ENCODE results near the gene PPIP5K2. TPM values are rescaled to one million over a fixed set of nuclear protein-coding genes. Genes with fewer than 3 reads are reported as not detected.

The PPIP5K2 gene
- total and polyA plus RNA-seq, 2 of the 8 experiments (the other 6 are each of a cell fraction or from before 2014, with no cell fraction given): 14.8 to 46.6 TPM

GRCh38 chr5:103119070-103119764 is 884 bp upstream of the PPIP5K2 start:
- no peak overlapping the region for H3K23ac ChIP-seq (ENCODE audit: insufficient read length)
- H3K27me3 ChIP-seq (replicated peaks in 1 of 4; ENCODE audit: control insufficient read depth in 3 of 4, extremely low read depth in 1 of 4, insufficient read depth in 3 of 4, low read length in 3 of 4): no peaks in the 10 kb centered on the region
- H2BK15ac ChIP-seq (ENCODE audit: low read length): no peak overlapping the region
- H3K4me2 ChIP-seq (ENCODE audit: insufficient read depth in 1 of 2, low read depth in 2 of 2, low read length in 2 of 2): peak overlapping the region; percentile 68 to 86
- peaks cover 0 to 58% of the 10 kb centered on the region in 2 experiments; a peak in 2 of 4 replicates for H3K79me2 ChIP-seq (ENCODE audit: control insufficient read depth in 1 of 2, insufficient read depth in 2 of 2, low read length in 2 of 2)
- FAIRE-seq (no peak), DNase-seq (ENCODE audit: low read depth in 1 of 2, low spot score in 2 of 2) (no peak)
- peak overlapping the region; percentile 84 to 96 (median 90) for H3K4me3 ChIP-seq (ENCODE audit: extremely low read depth in 1 of 4, insufficient read depth in 2 of 4, low read depth in 3 of 4, low read length in 4 of 4)
- peak overlapping the region; percentile 36 for H4K5ac ChIP-seq (ENCODE audit: insufficient read length, low read depth, low read length)
- peak overlapping the region; percentile 47; the same call in 1 of the 2 replicates for H4K8ac ChIP-seq (ENCODE audit: extremely low read depth, insufficient read depth, low read length)
- WGBS, 2 experiments (ENCODE audit: extremely low coverage in 1 of 2, insufficient coverage in 1 of 2, insufficient read length in 1 of 2, insufficient replicate concordance in 2 of 2, low coverage in 1 of 2, low lambda C conversion rate in 2 of 2, missing lambda C conversion rate in 1 of 2): 5% methylated on average over 15 of the region's 15 CpGs; no CpG with 5 or more reads in 1 of the 2 experiments
- no peaks in the 10 kb centered on the region for H3K9me3 ChIP-seq (ENCODE audit: insufficient read depth in 2 of 2, low read depth in 1 of 2, low read length in 1 of 2)
- no peak overlapping the region for H2BK12ac ChIP-seq (ENCODE audit: low read depth, low read length)
- no peaks in the 10 kb centered on the region for H3K36me3 ChIP-seq (ENCODE audit: control insufficient read depth in 2 of 4, insufficient read depth in 4 of 4, low read length in 3 of 4)
- ChIA-PET POLR2A (ENCODE audit: partially characterized antibody) (interaction anchor here (0.6 to 2.1 kb wide), 21 partner anchors 10 to 364 kb away, joined by 3 to 10 read pairs (median 4); partner anchors contain the start of genes MACIR and PAM), CTCF (ENCODE audit: partially characterized antibody) (interaction anchor here (0.6 to 2.3 kb wide), 6 partner anchors 20 to 212 kb away, joined by 3 to 8 read pairs (median 4); no protein-coding TSS in a partner anchor)
- peak overlapping the region; percentile 94 to 99 (median 96) for H3K9ac ChIP-seq (replicated peaks in 1 of 4; ENCODE audit: extremely low read depth in 1 of 4, low read depth in 3 of 4, low read length in 3 of 4)
- H3K4ac ChIP-seq (replicated peaks; ENCODE audit: insufficient read length, low read depth, low read length): no peak overlapping the region
- no peaks in the 10 kb centered on the region for H3K79me1 ChIP-seq (ENCODE audit: low read depth, low read length)
- peaks cover 4% of the 10 kb centered on the region for H3K23me2 ChIP-seq (ENCODE audit: low read depth, low read length)
- no peak overlapping the region for H4K91ac ChIP-seq (replicated peaks; ENCODE audit: insufficient read length, low read length)
- H3K4me1 ChIP-seq (replicated peaks in 1 of 4; ENCODE audit: control insufficient read depth in 3 of 4, insufficient read depth in 4 of 4, low read length in 3 of 4): peaks cover 0 to 3% (median under 1%) of the 10 kb centered on the region in 4 experiments; a peak in 2 of 7 replicates
- H2AK5ac ChIP-seq (ENCODE audit: low read depth, low read length): no peak overlapping the region
- H3K27ac ChIP-seq (ENCODE audit: low read depth, low read length): peak overlapping the region; percentile 96
- H2BK5ac ChIP-seq (ENCODE audit: low read depth, low read length): peak overlapping the region; percentile 90
- peak overlapping the region; percentile 43 for H3K56ac ChIP-seq (replicated peaks; ENCODE audit: insufficient read length, low read depth, low read length)
- no peak overlapping the region for H3K14ac ChIP-seq (ENCODE audit: insufficient read length)
- peak overlapping the region; percentile 60; the same call in 1 of the 2 replicates for H3K18ac ChIP-seq (ENCODE audit: extremely low read depth, low read length)
- H2BK20ac ChIP-seq (ENCODE audit: low read length): no peak overlapping the region
- no peak overlapping the region for H2BK120ac ChIP-seq (replicated peaks; ENCODE audit: low read depth, low read length)
- no peaks in the 10 kb centered on the region for H4K20me1 ChIP-seq (replicated peaks in 1 of 2; ENCODE audit: control insufficient read depth in 1 of 2, insufficient read depth in 2 of 2, low read length in 2 of 2)
- peak overlapping the region; percentile 96 for H2AFZ ChIP-seq (ENCODE audit: low read length)
- no peak for TF ChIP-seq FOSL1 (IDR thresholded peaks at IDR 0.05; ENCODE audit: insufficient read depth, low read depth, low read length)
- TF ChIP-seq, protein P1, sequence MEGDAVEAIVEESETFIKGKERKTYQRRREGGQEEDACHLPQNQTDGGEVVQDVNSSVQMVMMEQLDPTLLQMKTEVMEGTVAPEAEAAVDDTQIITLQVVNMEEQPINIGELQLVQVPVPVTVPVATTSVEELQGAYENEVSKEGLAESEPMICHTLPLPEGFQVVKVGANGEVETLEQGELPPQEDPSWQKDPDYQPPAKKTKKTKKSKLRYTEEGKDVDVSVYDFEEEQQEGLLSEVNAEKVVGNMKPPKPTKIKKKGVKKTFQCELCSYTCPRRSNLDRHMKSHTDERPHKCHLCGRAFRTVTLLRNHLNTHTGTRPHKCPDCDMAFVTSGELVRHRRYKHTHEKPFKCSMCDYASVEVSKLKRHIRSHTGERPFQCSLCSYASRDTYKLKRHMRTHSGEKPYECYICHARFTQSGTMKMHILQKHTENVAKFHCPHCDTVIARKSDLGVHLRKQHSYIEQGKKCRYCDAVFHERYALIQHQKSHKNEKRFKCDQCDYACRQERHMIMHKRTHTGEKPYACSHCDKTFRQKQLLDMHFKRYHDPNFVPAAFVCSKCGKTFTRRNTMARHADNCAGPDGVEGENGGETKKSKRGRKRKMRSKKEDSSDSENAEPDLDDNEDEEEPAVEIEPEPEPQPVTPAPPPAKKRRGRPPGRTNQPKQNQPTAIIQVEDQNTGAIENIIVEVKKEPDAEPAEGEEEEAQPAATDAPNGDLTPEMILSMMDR (IDR thresholded peaks at IDR 0.05; ENCODE audit: control extremely low read depth in 1 of 3, insufficient read depth in 1 of 3, low read depth in 1 of 3, low read length in 3 of 3): no peak
- TF ChIP-seq, protein P2, sequence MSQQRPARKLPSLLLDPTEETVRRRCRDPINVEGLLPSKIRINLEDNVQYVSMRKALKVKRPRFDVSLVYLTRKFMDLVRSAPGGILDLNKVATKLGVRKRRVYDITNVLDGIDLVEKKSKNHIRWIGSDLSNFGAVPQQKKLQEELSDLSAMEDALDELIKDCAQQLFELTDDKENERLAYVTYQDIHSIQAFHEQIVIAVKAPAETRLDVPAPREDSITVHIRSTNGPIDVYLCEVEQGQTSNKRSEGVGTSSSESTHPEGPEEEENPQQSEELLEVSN (IDR thresholded peaks at IDR 0.05): no peak

All from H1 (cell line).